ENCODE results near the gene ZNF567.

Gene ZNF567

GRCh38 chr19:36750066-36750691 is 62.8 kb downstream of the ZNF567 start:
- DNase-seq (ENCODE audit: low read depth, low spot score) = no peak
